Ectodermal cell (in vitro differentiated cells): ENCODE measurements around the gene ERH.
A peak's percentile ranks its signal among the peaks of the same experiment; 100 is the strongest.
"Not testable (repeated sequence)": the region's sequence is repeated elsewhere in the genome, so short reads cannot be mapped to it uniquely, and the experiment has no call there.

Experiments
- H3K27ac ChIP-seq: 2 replicates; pipeline ENCODE4 v1.7.0; 2013; ENCODE audit warnings: mild to moderate bottlenecking, low read depth, low read length; ENCODE audit not compliant: insufficient read depth, poor library complexity, severe bottlenecking
- H3K27me3 ChIP-seq: 2 replicates; pipeline ENCODE4 v1.7.0; 2013; ENCODE audit warnings: mild to moderate bottlenecking, low read length; ENCODE audit not compliant: insufficient read depth, control insufficient read depth, poor library complexity, severe bottlenecking
- H3K36me3 ChIP-seq: one replicate; pipeline ENCODE4 v1.7.0; 2013; ENCODE audit warnings: low read length; ENCODE audit not compliant: control insufficient read depth, insufficient read depth
- H3K4me1 ChIP-seq: one replicate; pipeline ENCODE4 v1.7.0; 2013; ENCODE audit warnings: low read length; ENCODE audit not compliant: control insufficient read depth, insufficient read depth
- H3K4me3 ChIP-seq: 2 replicates; pipeline ENCODE4 v1.7.0; 2013; ENCODE audit warnings: low read depth, low read length, control low read depth; ENCODE audit not compliant: insufficient read depth
- H3K9me3 ChIP-seq: 2 replicates; pipeline ENCODE4 v1.7.0; 2013; ENCODE audit warnings: mild to moderate bottlenecking, low read length, moderate library complexity; ENCODE audit not compliant: control insufficient read depth
- WGBS, 2 experiments: methylation state at CpG; one replicate each; pipeline ENCODE4 v1.1.7; 2013; ENCODE audit warnings: missing lambda C conversion rate in 2 of 2; 5-methylcytosine and 5-hydroxymethylcytosine counted together

The ERH gene

DNA sequence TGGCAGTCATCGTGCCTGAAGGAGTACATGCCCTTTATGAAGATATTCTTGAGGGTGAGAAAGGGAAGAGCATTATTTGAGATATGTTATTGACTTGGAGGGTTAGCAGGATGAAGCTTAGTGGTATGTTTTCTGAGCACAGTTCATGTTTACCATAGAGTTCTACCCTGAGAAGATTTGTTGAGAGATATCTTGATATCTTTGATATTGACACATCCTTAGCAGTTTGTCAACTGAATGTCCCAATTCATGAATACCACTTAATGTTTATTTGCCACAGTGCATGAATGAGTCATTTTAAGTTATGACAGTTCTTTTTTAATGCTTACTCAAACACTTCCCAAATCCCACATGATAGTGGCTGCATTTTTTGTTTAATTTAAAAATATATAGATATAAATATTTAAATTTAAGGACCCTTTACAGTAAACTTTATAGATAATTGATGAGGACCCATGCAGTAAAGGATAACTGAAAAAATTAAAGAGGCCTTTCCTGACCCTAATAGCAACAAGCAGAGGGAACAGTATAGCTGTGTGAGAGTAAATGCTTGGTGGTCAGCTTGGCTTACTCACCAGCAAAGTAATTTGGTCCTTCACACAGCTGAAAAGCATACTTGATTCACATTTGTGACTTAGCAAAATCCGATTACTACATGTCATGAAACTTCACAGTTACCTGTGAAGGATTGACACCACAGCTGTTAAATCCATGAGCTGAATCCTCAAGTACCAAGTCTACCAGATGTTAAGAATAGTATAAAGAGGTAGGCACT is 26.2 kb upstream of the ERH start:
- H3K27ac ChIP-seq, result no peak overlapping the region
- peaks cover 4% of the 10 kb centered on the region for H3K36me3 ChIP-seq
- H3K9me3 ChIP-seq, result no peaks in the 10 kb centered on the region
- no peaks in the 10 kb centered on the region for H3K27me3 ChIP-seq
- H3K4me3 ChIP-seq, result no peak overlapping the region
- 95% methylated on average over 2 of the region's 2 CpGs for WGBS, 2 experiments
- no peaks in the 10 kb centered on the region for H3K4me1 ChIP-seq

- Histone ChIP-seq H3K27ac (no peak overlapping the region), H3K4me1 (no peaks in the 10 kb centered on the region), H3K9me3 (no peaks in the 10 kb centered on the region), H3K27me3 (no peaks in the 10 kb centered on the region), H3K36me3 (peaks cover 2% of the 10 kb centered on the region), H3K4me3 (no peak overlapping the region)
- 92 to 97% methylated on average over 4 of the region's 4 CpGs for WGBS, 2 experiments
These were observed 25.2 kb upstream of the ERH start for GRCh38 chr14:69423279-69423678.

DNA sequence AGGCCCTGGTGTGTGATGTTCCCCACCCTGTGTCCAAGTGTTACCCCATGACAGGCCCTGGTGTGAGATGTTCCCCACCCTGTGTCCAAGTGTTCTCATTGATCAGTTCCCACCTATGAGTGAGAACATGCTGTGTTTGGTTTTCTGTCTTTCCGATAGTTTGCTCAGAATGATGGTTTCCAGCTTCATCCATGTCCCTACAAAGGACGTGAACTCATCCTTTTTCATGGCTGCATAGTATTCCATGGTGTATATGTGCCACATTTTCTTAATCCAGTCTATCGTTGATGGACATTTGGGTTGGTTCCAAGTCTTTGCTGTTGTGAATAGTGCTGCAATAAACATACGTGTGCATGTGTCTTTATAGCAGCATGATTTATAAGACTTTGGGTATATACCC is 18.0 kb upstream of the ERH start:
- H3K9me3 ChIP-seq, H3K27me3 ChIP-seq, H3K4me1 ChIP-seq, H3K4me3 ChIP-seq, H3K27ac ChIP-seq, H3K36me3 ChIP-seq: not testable (repeated sequence)
- 89 to 95% methylated on average over 3 to 4 of the region's 4 CpGs for WGBS, 2 experiments

DNA sequence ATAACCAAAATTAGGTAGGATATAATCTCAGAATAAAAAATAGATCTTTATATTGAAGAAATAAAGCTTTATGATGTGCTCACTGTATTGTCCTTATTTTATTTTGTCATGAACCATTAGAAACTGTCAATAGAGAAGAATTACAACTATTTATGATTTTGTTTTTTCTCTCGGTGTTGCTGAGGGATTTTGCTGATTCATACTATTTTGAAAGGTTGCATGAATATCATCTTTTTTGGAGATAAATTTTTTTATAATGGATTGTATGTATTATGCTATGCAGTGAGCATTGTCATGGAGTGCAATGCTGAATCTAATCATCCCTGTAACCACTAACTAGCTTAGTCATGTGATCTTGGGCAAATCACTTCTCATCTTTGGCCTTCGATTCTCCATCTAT is 15.4 kb upstream of the ERH start:
- WGBS, 2 experiments, result 90 to 100% methylated on average over 1 of the region's 2 CpGs

DNA sequence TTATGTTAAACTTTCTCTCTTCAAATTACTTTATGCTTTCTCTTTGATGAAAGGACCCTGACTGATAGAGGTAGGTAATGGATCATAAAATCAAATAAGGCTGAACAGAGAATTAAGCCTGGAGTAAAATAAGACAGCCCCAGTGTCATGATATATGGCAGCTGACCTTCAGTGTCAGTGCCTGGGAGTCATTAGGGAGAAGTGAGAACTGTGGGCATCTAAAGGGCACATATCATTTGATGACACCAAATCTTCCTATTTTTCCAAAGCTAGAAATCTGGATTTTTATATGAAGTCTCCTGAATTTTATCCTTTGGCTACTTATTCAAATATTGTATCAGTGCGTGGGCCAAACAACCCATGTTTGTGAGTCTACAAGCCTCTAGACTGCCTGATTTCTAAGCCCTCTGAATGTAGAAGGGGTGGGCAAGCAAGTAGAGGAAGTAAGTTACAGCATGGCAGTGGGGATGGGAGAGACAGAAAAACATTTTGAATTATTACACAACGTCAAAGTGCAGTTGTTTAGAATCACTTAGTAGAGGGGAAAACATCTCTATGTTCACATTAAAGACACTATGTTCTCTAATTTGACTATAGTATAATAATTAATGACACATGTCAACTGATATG is 10.3 kb upstream of the ERH start:
- no peaks in the 10 kb centered on the region for H3K36me3 ChIP-seq
- H3K9me3 ChIP-seq, result no peaks in the 10 kb centered on the region
- H3K27me3 ChIP-seq, result no peaks in the 10 kb centered on the region
- WGBS, 2 experiments, result 94 to 100% methylated on average over 1 to 2 of the region's 2 CpGs
- H3K4me1 ChIP-seq, result no peaks in the 10 kb centered on the region
- H3K4me3 ChIP-seq, result no peak overlapping the region
- no peak overlapping the region for H3K27ac ChIP-seq

More for the DNA sequence above, 15.4 kb upstream of the ERH start:
- H3K27ac ChIP-seq, result no peak overlapping the region
- no peaks in the 10 kb centered on the region for H3K27me3 ChIP-seq
- H3K9me3 ChIP-seq, result no peaks in the 10 kb centered on the region
- no peaks in the 10 kb centered on the region for H3K4me1 ChIP-seq
- H3K36me3 ChIP-seq, result no peaks in the 10 kb centered on the region
- H3K4me3 ChIP-seq, result no peak overlapping the region

- no peaks in the 10 kb centered on the region for H3K27me3 ChIP-seq
- no peaks in the 10 kb centered on the region for H3K9me3 ChIP-seq
- no peak overlapping the region for H3K4me3 ChIP-seq
- no peaks in the 10 kb centered on the region for H3K36me3 ChIP-seq
- no peak overlapping the region for H3K27ac ChIP-seq
- peaks cover 3% of the 10 kb centered on the region for H3K4me1 ChIP-seq
These were observed 7.7 kb upstream of the ERH start for GRCh38 chr14:69405762-69406161.

DNA sequence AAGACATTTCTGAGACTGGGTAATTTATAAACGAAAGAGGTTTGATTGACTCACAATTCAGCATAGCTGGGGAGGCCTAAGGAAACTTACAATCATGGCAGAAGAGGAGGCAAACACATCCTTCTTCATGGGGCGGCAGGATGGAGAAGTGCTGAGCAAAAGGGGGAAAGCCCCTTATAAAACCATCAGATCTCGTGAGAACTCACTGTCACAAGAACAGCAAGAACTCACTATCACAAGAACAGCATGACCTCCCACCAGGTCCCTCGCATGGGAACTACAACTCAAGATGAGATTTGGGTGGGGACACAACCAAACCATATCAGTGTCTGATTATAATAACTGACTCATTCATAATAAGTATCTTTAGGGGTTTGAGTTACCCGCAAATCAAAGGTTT is 6.8 kb upstream of the ERH start:
- Histone ChIP-seq H3K4me1 (peaks cover 7% of the 10 kb centered on the region), H3K27ac (no peak overlapping the region), H3K4me3 (no peak overlapping the region), H3K9me3 (no peaks in the 10 kb centered on the region), H3K27me3 (no peaks in the 10 kb centered on the region), H3K36me3 (no peaks in the 10 kb centered on the region)
- WGBS, 2 experiments, result 86 to 94% methylated on average over 4 of the region's 5 CpGs

- Histone ChIP-seq H3K4me3 (no peak overlapping the region), H3K27ac (no peak overlapping the region), H3K36me3 (no peaks in the 10 kb centered on the region), H3K9me3 (no peaks in the 10 kb centered on the region), H3K27me3 (no peaks in the 10 kb centered on the region), H3K4me1 (peaks cover 7% of the 10 kb centered on the region)
- WGBS, 2 experiments, result 86% methylated on average over 1 of the region's 3 CpGs; no CpG with 5 or more reads in 1 of the 2 experiments
These were observed 6.4 kb upstream of the ERH start for GRCh38 chr14:69404478-69404877.

- WGBS, 2 experiments, result 96 to 100% methylated on average over 1 to 2 of the region's 2 CpGs
- Histone ChIP-seq H3K4me3 (no peak overlapping the region), H3K4me1 (peaks cover 8% of the 10 kb centered on the region), H3K9me3 (no peaks in the 10 kb centered on the region), H3K27ac (no peak overlapping the region), H3K27me3 (no peaks in the 10 kb centered on the region), H3K36me3 (no peaks in the 10 kb centered on the region)
These were observed 3.7 kb upstream of the ERH start for GRCh38 chr14:69401841-69402240.

- Histone ChIP-seq H3K4me1 (peaks cover 12% of the 10 kb centered on the region), H3K27me3 (no peaks in the 10 kb centered on the region), H3K9me3 (no peaks in the 10 kb centered on the region), H3K4me3 (peak overlapping the region; percentile 99), H3K27ac (no peak overlapping the region), H3K36me3 (peaks cover 10% of the 10 kb centered on the region)
- whole genome bisulfite sequencing, 2 experiments, result 86 to 91% methylated on average over 6 of the region's 6 CpGs
These were observed 2.1 kb upstream of the ERH start for GRCh38 chr14:69400154-69400553.
